Psoas muscle (tissue), 8 donors: ENCODE data around the gene PAK1. TPM values are rescaled to one million over a fixed set of nuclear protein-coding genes. Genes with fewer than 3 reads are reported as not detected.

ENCODE experiments used
- ATAC-seq, 4 donors: fragments of 200-7000 bp; cut with Tn5 transposase; one replicate each; pipeline ENCODE4 v1.9.1; 2020; ENCODE audit warnings: moderate library complexity in 3 of 4, mild to moderate bottlenecking in 2 of 4
- DNase-seq, 2 donors: peaks; one replicate each; pipeline ENCODE4 v3.0.0-alpha.2; 2020
- H3K27ac ChIP-seq: fragments of 200-600 bp; one replicate; pipeline ENCODE4 v1.8.0; 2022
- H3K27me3 ChIP-seq, 3 donors: fragments of 200-600 bp in 1 of 3; one replicate each; pipeline versions ENCODE4 v1.6.1 to v1.8.0; 2013 to 2022; ENCODE audit warnings: low read length in 2 of 3, mild to moderate bottlenecking in 2 of 3, moderate library complexity in 1 of 3; ENCODE audit not compliant: insufficient read depth in 3 of 3
- H3K36me3 ChIP-seq, 2 donors: fragments of 200-600 bp in 1 of 2; one replicate each; pipeline versions ENCODE4 v1.6.1 to v1.8.0; 2013 to 2022; ENCODE audit warnings: low read depth in 1 of 2, mild to moderate bottlenecking in 1 of 2, moderate library complexity in 1 of 2; ENCODE audit not compliant: insufficient read depth in 1 of 2
- H3K4me1 ChIP-seq: fragments of 200-600 bp; one replicate; pipeline ENCODE4 v1.8.0; 2022
- H3K4me3 ChIP-seq: fragments of 200-600 bp; one replicate; pipeline ENCODE4 v1.8.0; 2022; ENCODE audit warnings: mild to moderate bottlenecking
- H3K9me3 ChIP-seq: fragments of 200-600 bp; one replicate; pipeline ENCODE4 v1.8.0; 2022
- WGBS, 3 donors: extraction: QIAGEN DNeasy Blood & Tissue Kit; methylation state at CpG; one replicate each; pipeline versions ENCODE4 v1.1.6 to v1.1.7; 2013; 5-methylcytosine and 5-hydroxymethylcytosine counted together
- intact Hi-C, 2 donors: fragments of 100-400 bp; cut with DNase I; formaldehyde crosslinking; loops; one replicate each; pipeline versions ENCODE4 v1.11.0 to v1.14.2; 2022
- polyA plus RNA-seq, 3 donors: library from polyadenylated mRNA; stranded (reverse); fragments of 200-250 nt; gene quantifications; one replicate each; pipeline ENCODE4 v1.2.3, GENCODE V29; 2013
- total RNA-seq, 4 donors: library from RNA; stranded (reverse); fragmentation: NEBNext Ultra II Directional in 2 of 4; extraction: Animal tissue kit (Norgen Biotek cat#: 25700) in 2 of 4; gene quantifications; one replicate each; pipeline versions ENCODE4 v1.2.1 to v1.2.4, GENCODE V29; 2021 to 2023
- TF ChIP-seq, protein P1 (sequence below): fragments of 200-600 bp; IDR thresholded peaks from one replicate; pipeline ENCODE4 v1.8.0; 2022; ENCODE audit warnings: antibody characterized with exemption
- donor health status: healthy with polysubstance abuse.
- donor health status: DM: no; HTN: no; CAD: no; lungs with moderate emphysema.
- donor health status: Bipolar disorder and iron deficiency.
- donor health status: healthy.
- donor health status: DM: yes; HTN: yes; CAD: no.
- donor health status: DM: no; HTN: no; CAD: no.
- donor health status: DM: no; HTN: no; CAD: no.
- donor health status: DM: yes; HTN: yes; CAD: no.

Gene PAK1
- total and polyA plus RNA-seq, 7 donors = 12.8 to 78.7 (median 39.5) TPM

DNA sequence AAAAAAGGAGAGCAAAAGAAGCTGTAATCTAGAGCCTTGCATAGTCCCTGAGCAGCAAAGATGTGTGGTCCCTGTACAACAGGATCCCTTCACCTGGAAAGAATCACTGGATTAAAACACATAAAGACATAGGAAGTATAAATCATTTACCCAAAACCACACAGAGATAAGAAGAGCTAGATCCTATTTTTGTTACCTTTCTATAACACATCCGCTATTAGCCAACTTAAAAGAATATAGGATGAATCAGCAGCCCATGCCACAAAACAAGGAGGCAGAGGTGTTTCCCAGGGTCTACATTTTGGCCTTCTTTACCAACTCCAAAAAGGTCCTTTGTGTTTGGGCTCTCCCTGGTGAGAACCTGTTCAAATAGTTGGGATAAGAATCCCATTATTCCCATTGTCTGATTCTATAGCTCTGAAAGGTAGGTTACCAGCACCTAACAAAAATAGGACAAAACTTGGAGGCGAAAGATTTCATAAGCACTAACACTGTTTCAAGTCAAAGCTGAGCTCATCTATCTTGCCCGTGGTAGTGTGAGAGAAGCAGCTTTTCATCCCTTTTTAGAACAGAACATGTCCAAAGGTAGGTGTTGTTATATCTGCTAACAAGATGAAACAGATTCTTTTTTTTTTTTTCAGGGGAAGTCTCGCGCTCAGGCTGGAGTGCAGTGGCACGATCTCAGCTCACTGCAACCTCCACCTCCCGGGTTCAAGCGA is 26.8 kb downstream of the PAK1 start:
- H3K36me3 ChIP-seq = no peaks in the 10 kb centered on the region
- TF ChIP-seq, protein P1, sequence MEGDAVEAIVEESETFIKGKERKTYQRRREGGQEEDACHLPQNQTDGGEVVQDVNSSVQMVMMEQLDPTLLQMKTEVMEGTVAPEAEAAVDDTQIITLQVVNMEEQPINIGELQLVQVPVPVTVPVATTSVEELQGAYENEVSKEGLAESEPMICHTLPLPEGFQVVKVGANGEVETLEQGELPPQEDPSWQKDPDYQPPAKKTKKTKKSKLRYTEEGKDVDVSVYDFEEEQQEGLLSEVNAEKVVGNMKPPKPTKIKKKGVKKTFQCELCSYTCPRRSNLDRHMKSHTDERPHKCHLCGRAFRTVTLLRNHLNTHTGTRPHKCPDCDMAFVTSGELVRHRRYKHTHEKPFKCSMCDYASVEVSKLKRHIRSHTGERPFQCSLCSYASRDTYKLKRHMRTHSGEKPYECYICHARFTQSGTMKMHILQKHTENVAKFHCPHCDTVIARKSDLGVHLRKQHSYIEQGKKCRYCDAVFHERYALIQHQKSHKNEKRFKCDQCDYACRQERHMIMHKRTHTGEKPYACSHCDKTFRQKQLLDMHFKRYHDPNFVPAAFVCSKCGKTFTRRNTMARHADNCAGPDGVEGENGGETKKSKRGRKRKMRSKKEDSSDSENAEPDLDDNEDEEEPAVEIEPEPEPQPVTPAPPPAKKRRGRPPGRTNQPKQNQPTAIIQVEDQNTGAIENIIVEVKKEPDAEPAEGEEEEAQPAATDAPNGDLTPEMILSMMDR = no peak
- no peak for ATAC-seq
- H3K27ac ChIP-seq = no peak overlapping the region
- no peak overlapping the region for H3K4me3 ChIP-seq
- 87 to 93% (median 92%) methylated on average over 7 to 8 of the region's 8 CpGs for WGBS, 3 donors
- H3K4me1 ChIP-seq = no peaks in the 10 kb centered on the region
- H3K9me3 ChIP-seq = no peaks in the 10 kb centered on the region
- intact Hi-C loops = no loop called here
- no peaks in the 10 kb centered on the region for H3K27me3 ChIP-seq
- no peak for DNase-seq

DNA sequence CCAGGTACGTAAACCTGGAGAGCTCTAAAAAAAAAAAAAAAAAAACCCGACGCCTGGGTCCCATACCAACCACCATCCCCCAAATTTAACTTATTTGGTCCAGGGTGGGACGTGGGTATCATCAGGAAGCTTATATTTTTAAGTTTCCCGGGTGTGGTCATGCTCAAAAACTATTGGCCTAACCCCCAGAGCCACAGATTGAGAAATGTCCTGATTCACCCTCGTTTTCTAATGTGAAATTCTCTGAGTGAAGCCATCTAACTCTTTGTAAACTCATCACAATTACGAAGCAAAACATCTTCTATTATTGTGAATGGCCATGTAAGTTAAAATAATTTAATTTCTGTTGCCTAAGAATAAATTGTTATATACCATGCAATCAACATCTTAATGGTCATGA is 29.6 kb downstream of the PAK1 start:
- no peaks in the 10 kb centered on the region for H3K36me3 ChIP-seq
- H3K4me3 ChIP-seq = no peak overlapping the region
- ATAC-seq (no peak), DNase-seq (no peak)
- no peak overlapping the region for H3K27ac ChIP-seq
- H3K27me3 ChIP-seq = no peaks in the 10 kb centered on the region
- H3K4me1 ChIP-seq = no peaks in the 10 kb centered on the region
- WGBS, 3 donors = 83 to 89% (median 85%) methylated on average over 7 of the region's 7 CpGs
- TF ChIP-seq, protein P1 = no peak
- no peaks in the 10 kb centered on the region for H3K9me3 ChIP-seq
- intact Hi-C loops = no loop called here

DNA sequence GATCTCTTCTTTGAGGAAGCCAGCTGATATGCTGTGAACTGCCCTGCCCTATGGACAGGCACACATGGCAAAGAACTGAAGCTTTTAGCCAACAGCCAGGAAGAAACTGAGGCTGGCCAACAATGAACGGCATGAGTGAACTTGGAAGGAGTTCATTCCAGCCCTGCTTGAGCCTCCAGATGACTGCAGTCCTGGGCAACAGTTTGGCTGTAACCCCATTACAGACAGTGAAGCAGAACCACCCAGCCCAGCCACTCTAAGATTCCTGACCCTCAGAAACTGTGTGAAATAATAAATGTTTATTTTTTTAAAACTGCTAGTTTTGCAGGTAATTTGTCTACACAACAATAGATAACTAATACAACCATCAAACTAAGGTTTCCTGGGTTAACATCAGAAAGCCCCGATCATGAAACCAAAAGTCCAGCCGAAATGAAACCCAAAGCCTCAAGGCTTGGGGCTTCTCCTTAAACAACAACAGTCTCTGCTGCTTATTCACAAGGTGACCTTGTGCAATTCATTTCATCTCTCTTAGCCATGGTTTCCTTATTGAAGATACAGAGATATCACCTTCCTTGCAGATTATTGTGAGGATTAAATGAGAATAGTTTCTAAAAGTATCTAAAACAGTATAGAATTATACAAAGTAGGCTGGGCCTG is 31.4 kb downstream of the PAK1 start:
- no peak for ATAC-seq
- TF ChIP-seq, protein P1 = no peak
- Histone ChIP-seq H3K4me3 (no peak overlapping the region), H3K4me1 (no peaks in the 10 kb centered on the region), H3K27ac (no peak overlapping the region), H3K36me3 (no peaks in the 10 kb centered on the region), H3K27me3 (no peaks in the 10 kb centered on the region), H3K9me3 (no peaks in the 10 kb centered on the region)
- intact Hi-C loops = no loop called here
- DNase-seq = no peak
- WGBS, 3 donors = 65 to 68% (median 66%) methylated on average over 3 of the region's 3 CpGs

DNA sequence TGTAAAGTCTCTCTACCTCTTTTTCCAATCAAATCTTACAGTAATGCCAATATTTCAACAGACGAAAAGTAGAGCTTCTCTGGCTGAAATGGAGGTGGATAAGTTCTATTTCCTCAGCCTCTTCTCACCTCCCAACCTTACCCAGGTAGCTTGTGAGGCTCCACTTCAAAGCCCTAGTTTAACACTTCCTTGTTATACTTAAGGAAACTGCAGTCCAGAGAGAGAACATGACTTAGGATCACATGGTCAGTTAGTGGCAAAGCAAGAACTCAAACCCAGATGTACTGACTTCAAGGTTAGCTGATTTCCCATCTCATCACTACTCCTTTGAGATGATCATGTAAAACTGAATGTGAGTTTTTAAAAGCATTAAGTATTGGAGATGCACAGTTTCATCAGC is 32.5 kb downstream of the PAK1 start:
- no peak for DNase-seq

More for the DNA sequence above, 32.5 kb downstream of the PAK1 start:
- H3K4me1 ChIP-seq = no peaks in the 10 kb centered on the region
- H3K4me3 ChIP-seq = no peak overlapping the region
- ATAC-seq = no peak
- H3K9me3 ChIP-seq = no peaks in the 10 kb centered on the region
- WGBS, 3 donors = 85 to 97% (median 95%) methylated on average over 1 of the region's 1 CpG
- TF ChIP-seq, protein P1 = no peak
- H3K27me3 ChIP-seq = no peaks in the 10 kb centered on the region
- intact Hi-C loops = no loop called here
- H3K27ac ChIP-seq = no peak overlapping the region
- H3K36me3 ChIP-seq = no peaks in the 10 kb centered on the region
